OCI-LY7 (cell line): ENCODE measurements around the gene NTRK1. TPM values are rescaled to one million over a fixed set of nuclear protein-coding genes. Genes with fewer than 3 reads are reported as not detected.

Source experiments
- BruUV-seq: library from RNA; stranded (reverse); fragments of 400-500 nt; replicated peaks from 2 replicates; lab custom pipeline; 2021; lab: Mats Ljungman, UMichigan
- CTCF ChIA-PET: fragments of 300-600 bp; sonication (Branson Sonifier 250); formaldehyde crosslinking; loops from one replicate; lab custom pipeline; 2022; ENCODE audit warnings: antibody characterized with exemption; ENCODE audit not compliant: unreplicated experiment; lab: Charles Lee
- POLR2A ChIA-PET: fragments of 300-600 bp; sonication (Branson Sonifier 250); formaldehyde crosslinking; loops from one replicate; lab custom pipeline; 2022; ENCODE audit warnings: antibody characterized with exemption; lab: Charles Lee
- DNase-seq: peaks from one replicate; pipeline ENCODE4 v3.0.0-alpha.2; 2015; ENCODE audit warnings: low spot score
- H2AFZ ChIP-seq: fragments of 200-600 bp; sonication (generic), shearing (Covaris generic); 2 replicates; pipeline ENCODE4 v1.6.1; 2014; ENCODE audit warnings: mild to moderate bottlenecking, antibody characterized with exemption, low read length, moderate library complexity
- H3K27ac ChIP-seq: fragments of 200-600 bp; sonication (generic); 2 replicates; pipeline ENCODE4 v1.5.1; 2014; ENCODE audit warnings: mixed run types, low read depth, mild to moderate bottlenecking, moderate library complexity, low read length, inconsistent platforms; ENCODE audit not compliant: poor library complexity, severe bottlenecking
- H3K36me3 ChIP-seq: fragments of 200-600 bp; sonication (generic); 2 replicates; pipeline ENCODE4 v1.6.1; 2014; ENCODE audit warnings: mild to moderate bottlenecking, antibody characterized with exemption, low read length, moderate library complexity, mixed read lengths; ENCODE audit not compliant: insufficient read depth
- H3K4me1 ChIP-seq: fragments of 200-600 bp; sonication (generic); 2 replicates; pipeline ENCODE4 v1.5.1; 2014; ENCODE audit warnings: mild to moderate bottlenecking, low read length; ENCODE audit not compliant: insufficient read depth, poor library complexity, severe bottlenecking
- H3K4me2 ChIP-seq: fragments of 200-600 bp; sonication (generic); 2 replicates; pipeline ENCODE4 v1.6.1; 2014; ENCODE audit warnings: mild to moderate bottlenecking, low read length
- H3K4me3 ChIP-seq: fragments of 200-600 bp; sonication (generic); 2 replicates; pipeline ENCODE4 v1.5.1; 2014; ENCODE audit warnings: mild to moderate bottlenecking, low read depth, low read length; ENCODE audit not compliant: poor library complexity, severe bottlenecking
- H3K79me2 ChIP-seq: fragments of 200-600 bp; sonication (generic); 2 replicates; pipeline ENCODE4 v1.6.1; 2016; ENCODE audit warnings: low read depth, mild to moderate bottlenecking, low read length, moderate library complexity, mixed read lengths; ENCODE audit not compliant: insufficient read depth
- H3K9me2 ChIP-seq: fragments of 200-600 bp; sonication (generic); 2 replicates; pipeline ENCODE4 v1.6.1; 2016; ENCODE audit warnings: mild to moderate bottlenecking, low read length, mixed read lengths; ENCODE audit not compliant: insufficient read depth
- H3K9me3 ChIP-seq: fragments of 200-600 bp; sonication (generic); 2 replicates; pipeline ENCODE4 v1.6.1; 2014; ENCODE audit warnings: mild to moderate bottlenecking, mixed run types, low read length, mixed read lengths
- H4K20me1 ChIP-seq: fragments of 200-600 bp; sonication (generic); 2 replicates; pipeline ENCODE4 v1.6.1; 2014; ENCODE audit warnings: mild to moderate bottlenecking, antibody characterized with exemption, low read length, moderate library complexity, mixed read lengths; ENCODE audit not compliant: insufficient read depth
- EZH2phosphoT487 ChIP-seq: fragments of 200-600 bp; sonication (generic); IDR thresholded peaks from 2 replicates; pipeline ENCODE4 v1.6.1; 2018; ENCODE audit warnings: low read depth, borderline replicate concordance, mild to moderate bottlenecking, mixed run types, antibody characterized with exemption, low read length, moderate library complexity, mixed read lengths
- intact Hi-C: fragments of 100-400 bp; cut with micrococcal nuclease; formaldehyde crosslinking; loops from one replicate; pipeline ENCODE4 v1.10.0; 2022; ENCODE audit not compliant: unreplicated experiment
- total RNA-seq, 2 experiments: library from RNA; depleted of rRNA in 1 of 2; stranded (reverse); fragments of >200 nt in 1 of 2; shearing (Covaris generic) in 1 of 2; gene quantifications; 2 replicates each; pipeline ENCODE4 v1.2.3, GENCODE V29; 2014 to 2022
- TF ChIP-seq, protein P1 (sequence below): fragments of 200-600 bp; sonication (generic); conservative IDR thresholded peaks from 2 replicates; pipeline ENCODE4 v1.5.1; 2014; ENCODE audit warnings: mild to moderate bottlenecking, antibody characterized with exemption, low read length, moderate library complexity, mixed read lengths

The NTRK1 gene
- total RNA-seq, 2 experiments from 2014 or later: not detected

DNA sequence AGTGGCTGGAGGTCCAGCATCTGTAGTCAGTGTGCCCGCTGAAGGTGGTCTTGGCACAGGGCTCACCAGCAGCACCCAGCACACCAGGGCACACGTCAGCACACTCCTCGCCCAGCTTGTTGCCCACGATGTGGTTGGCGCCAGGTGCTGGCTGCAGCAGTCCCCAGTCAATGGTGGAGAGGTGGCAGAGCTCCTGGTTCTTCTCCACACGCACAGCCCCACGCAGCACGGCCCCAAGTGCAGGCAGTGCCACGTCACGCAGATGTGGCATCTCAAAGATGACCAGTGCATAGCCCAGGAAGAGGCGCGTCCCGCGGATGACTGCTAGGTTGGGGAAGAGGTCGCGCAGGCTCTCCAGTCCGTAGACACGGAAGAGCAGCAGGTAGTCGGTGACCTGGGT, 6.9 kb upstream of the NTRK1 start:
- no peak overlapping the region for H3K27ac ChIP-seq
- no peak for DNase-seq
- no peaks in the 10 kb centered on the region for H3K4me1 ChIP-seq
- no peaks in the 10 kb centered on the region for H3K9me3 ChIP-seq
- H2AFZ ChIP-seq: no peak overlapping the region
- H3K4me3 ChIP-seq: no peak overlapping the region
- no peaks in the 10 kb centered on the region for H3K36me3 ChIP-seq
- H3K9me2 ChIP-seq: no peaks in the 10 kb centered on the region
- BruUV-seq: no TSS peak
- H3K4me2 ChIP-seq: no peak overlapping the region
- TF ChIP-seq, protein P1, sequence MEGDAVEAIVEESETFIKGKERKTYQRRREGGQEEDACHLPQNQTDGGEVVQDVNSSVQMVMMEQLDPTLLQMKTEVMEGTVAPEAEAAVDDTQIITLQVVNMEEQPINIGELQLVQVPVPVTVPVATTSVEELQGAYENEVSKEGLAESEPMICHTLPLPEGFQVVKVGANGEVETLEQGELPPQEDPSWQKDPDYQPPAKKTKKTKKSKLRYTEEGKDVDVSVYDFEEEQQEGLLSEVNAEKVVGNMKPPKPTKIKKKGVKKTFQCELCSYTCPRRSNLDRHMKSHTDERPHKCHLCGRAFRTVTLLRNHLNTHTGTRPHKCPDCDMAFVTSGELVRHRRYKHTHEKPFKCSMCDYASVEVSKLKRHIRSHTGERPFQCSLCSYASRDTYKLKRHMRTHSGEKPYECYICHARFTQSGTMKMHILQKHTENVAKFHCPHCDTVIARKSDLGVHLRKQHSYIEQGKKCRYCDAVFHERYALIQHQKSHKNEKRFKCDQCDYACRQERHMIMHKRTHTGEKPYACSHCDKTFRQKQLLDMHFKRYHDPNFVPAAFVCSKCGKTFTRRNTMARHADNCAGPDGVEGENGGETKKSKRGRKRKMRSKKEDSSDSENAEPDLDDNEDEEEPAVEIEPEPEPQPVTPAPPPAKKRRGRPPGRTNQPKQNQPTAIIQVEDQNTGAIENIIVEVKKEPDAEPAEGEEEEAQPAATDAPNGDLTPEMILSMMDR: no peak
- no peak for TF ChIP-seq EZH2phosphoT487
- no peaks in the 10 kb centered on the region for H3K79me2 ChIP-seq
- ChIA-PET CTCF (no interaction called here), POLR2A (interaction anchor here (0.7 kb wide), 1 partner anchor 57 kb away, joined by 3 read pairs; no protein-coding TSS in a partner anchor)
- intact Hi-C loops: no loop called here
- no peaks in the 10 kb centered on the region for H4K20me1 ChIP-seq

DNA sequence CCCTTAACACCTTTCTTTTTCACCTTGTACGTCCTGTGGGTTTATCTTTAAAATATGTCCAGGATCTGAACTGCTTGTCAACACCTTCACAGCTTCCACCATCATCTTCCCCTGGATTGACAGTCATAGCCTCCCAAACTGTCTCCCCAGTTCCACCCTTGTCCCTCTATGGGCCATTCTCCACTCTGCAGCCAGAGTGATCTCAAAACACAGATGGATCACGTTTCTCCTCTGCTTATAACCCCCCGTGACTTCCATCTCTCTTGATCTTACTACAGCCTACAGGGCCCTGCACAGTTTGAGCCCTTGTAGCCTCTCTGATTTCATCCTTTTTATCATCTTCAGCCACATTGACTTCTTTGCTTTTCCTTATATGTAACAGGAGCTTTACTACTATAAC, 6.0 kb upstream of the NTRK1 start:
- H3K4me1 ChIP-seq: no peaks in the 10 kb centered on the region
- TF ChIP-seq, protein P1: no peak
- no peak for TF ChIP-seq EZH2phosphoT487
- ChIA-PET CTCF (no interaction called here), POLR2A (interaction anchor here (0.6 to 0.7 kb wide), 2 partner anchors 58 to 136 kb away, joined by 3 to 4 read pairs; no protein-coding TSS in a partner anchor)
- H3K9me3 ChIP-seq: no peaks in the 10 kb centered on the region
- no peaks in the 10 kb centered on the region for H4K20me1 ChIP-seq
- H2AFZ ChIP-seq: no peak overlapping the region
- intact Hi-C loops: no loop called here
- H3K4me3 ChIP-seq: no peak overlapping the region
- BruUV-seq: no TSS peak
- no peak for DNase-seq
- H3K4me2 ChIP-seq: no peak overlapping the region
- no peaks in the 10 kb centered on the region for H3K79me2 ChIP-seq
- H3K36me3 ChIP-seq: no peaks in the 10 kb centered on the region
- H3K9me2 ChIP-seq: no peaks in the 10 kb centered on the region
- H3K27ac ChIP-seq: no peak overlapping the region

DNA sequence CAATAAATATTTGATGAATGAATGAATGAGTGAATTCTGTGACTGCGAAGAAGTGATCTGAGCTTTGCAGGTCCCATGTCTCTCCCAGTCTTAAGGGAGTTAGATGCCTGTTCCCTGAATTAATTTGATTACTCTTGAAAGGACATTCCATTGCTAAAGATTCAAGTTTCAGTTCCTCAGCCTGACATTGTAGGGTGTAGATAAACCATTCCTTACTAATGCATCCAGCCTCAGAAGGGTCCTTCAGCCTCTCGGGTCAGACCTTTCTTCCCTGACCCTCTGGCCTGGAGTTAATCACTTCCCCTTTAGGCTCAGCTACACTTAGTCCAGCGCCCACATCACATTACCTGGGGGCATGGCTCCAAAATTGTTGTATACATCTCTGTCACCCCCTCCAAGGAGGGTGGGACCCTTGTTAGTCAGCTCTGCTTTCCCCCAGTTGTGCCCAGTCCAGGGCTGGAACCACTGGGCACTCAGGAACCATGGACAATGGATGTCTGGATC, 4.3 kb upstream of the NTRK1 start:
- no peaks in the 10 kb centered on the region for H3K79me2 ChIP-seq
- no peak for TF ChIP-seq EZH2phosphoT487
- TF ChIP-seq, protein P1: no peak
- H4K20me1 ChIP-seq: no peaks in the 10 kb centered on the region
- H2AFZ ChIP-seq: no peak overlapping the region
- H3K4me3 ChIP-seq: no peak overlapping the region
- intact Hi-C loops: no loop called here
- no peaks in the 10 kb centered on the region for H3K9me2 ChIP-seq
- DNase-seq: no peak
- no TSS peak for BruUV-seq
- H3K9me3 ChIP-seq: no peaks in the 10 kb centered on the region
- H3K36me3 ChIP-seq: no peaks in the 10 kb centered on the region
- no peak overlapping the region for H3K27ac ChIP-seq
- no peak overlapping the region for H3K4me2 ChIP-seq
- ChIA-PET CTCF (no interaction called here), POLR2A (interaction anchor here (1.0 kb wide), 1 partner anchor 15 kb away, joined by 4 read pairs; no protein-coding TSS in a partner anchor)
- H3K4me1 ChIP-seq: peaks cover 4% of the 10 kb centered on the region
